SH-SY5Y (cell line): Measurements from ENCODE around the gene GALNT18.

Experiments
- GATA2 ChIP-seq: IDR thresholded peaks from 2 replicates; pipeline ENCODE4 v1.6.1; 2011; ENCODE audit warnings: mild to moderate bottlenecking, low read depth, low read length
- GATA3 ChIP-seq: IDR thresholded peaks from 2 replicates; pipeline ENCODE4 v1.6.1; 2011; ENCODE audit warnings: low read depth, mild to moderate bottlenecking, low read length, moderate library complexity

GALNT18 gene

DNA sequence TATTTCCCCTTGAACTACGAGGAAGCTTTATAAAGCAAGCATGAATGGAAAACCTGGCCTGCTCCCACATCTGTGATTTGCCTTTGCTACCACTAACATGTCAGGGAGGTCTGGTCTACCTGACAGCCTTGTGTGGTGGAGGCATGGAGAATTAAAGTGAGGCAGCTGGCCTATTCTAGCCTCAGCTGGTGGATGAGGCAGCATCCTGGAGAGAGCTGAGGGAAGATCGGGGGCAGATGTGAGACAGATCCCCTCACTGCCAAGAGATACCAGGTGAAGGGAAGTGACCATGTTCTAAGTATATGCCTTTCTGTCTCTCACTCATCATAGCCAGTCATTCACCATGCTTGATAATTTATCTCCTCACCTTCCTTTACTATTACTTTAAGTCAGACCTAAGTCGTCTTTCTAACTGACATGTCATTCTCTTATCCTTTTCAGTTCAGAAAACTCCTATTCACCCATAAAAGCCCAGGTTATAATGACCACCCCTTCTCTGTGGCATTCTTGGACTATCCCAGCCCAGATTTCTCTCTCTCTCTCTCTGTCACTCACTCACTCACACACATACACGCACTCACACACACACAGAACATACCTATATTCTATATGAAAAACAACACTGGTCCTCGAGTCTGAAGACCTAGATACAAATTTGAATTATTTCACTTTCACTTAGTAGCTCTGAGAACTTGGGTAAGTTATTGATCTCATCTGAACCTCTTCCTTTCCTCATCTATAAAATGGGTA, 359.5 kb downstream of the GALNT18 start:
- TF ChIP-seq GATA2 (no peak), GATA3 (no peak)

GRCh38 chr11:11261629-11262028, 360.2 kb downstream of the GALNT18 start:
- no peak for TF ChIP-seq GATA2
- TF ChIP-seq GATA3 = no peak

- TF ChIP-seq GATA3 = no peak
- no peak for TF ChIP-seq GATA2
Measured at GRCh38 chr11:11260903-11261302, 360.9 kb downstream of the GALNT18 start.

- no peak for TF ChIP-seq GATA2
- no peak for TF ChIP-seq GATA3
Measured at GRCh38 chr11:11253995-11254394, 367.8 kb downstream of the GALNT18 start.

GRCh38 chr11:11253497-11253896, 368.3 kb downstream of the GALNT18 start:
- no peak for TF ChIP-seq GATA2
- TF ChIP-seq GATA3 = no peak

- no peak for TF ChIP-seq GATA3
- TF ChIP-seq GATA2 = no peak
Measured at GRCh38 chr11:11252403-11252802, 369.4 kb downstream of the GALNT18 start.

GRCh38 chr11:11251394-11251970, 370.3 kb downstream of the GALNT18 start:
- TF ChIP-seq GATA2 (no peak), GATA3 (no peak)

DNA sequence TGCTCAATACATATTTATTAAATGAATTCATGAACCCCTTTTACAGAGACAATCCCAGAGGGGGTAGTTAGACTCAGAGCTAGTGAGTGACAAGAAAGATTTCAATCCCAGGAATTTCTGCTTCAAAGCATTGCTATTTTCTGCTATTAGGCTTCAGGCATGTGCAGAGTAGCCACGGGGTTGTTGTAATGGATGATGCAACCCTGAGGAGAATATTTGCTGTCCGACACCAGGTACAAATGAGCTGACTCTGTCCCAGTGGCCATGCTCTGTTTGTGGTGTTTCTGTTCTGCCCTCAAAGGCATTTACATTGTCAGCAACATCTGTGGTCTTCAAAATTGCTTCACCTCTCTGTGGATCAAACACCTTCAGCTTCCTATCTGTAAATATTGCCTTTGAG, 371.3 kb downstream of the GALNT18 start:
- TF ChIP-seq GATA2 (no peak), GATA3 (no peak)

GRCh38 chr11:11247576-11247975, 374.2 kb downstream of the GALNT18 start:
- TF ChIP-seq GATA3 (no peak), GATA2 (no peak)

DNA sequence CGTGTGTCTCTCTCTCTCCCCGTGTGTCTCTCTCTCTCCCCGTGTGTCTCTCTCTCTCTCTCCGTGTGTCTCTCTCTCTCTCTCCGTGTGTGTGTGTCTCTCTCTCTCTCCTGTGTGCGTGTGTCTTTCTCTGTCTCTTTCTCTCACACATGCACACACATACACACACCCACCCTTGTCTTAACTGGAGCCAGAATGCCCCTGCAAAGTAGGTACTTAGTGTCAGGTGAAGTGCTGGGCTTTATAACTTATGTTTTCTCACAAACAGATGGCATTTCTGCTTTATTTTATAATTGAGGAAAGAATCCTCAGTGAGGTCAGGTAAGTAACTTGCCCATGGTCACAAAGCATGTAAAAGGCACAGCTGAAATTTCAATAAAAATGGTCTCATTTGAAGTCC, 374.7 kb downstream of the GALNT18 start:
- TF ChIP-seq GATA2 (no peak), GATA3 (no peak)

- TF ChIP-seq GATA2 = no peak
- TF ChIP-seq GATA3 = no peak
Measured at GRCh38 chr11:11246166-11246565, 375.6 kb downstream of the GALNT18 start.

GRCh38 chr11:11245453-11245852, 376.4 kb downstream of the GALNT18 start:
- TF ChIP-seq GATA2 (no peak), GATA3 (no peak)

- no peak for TF ChIP-seq GATA2
- TF ChIP-seq GATA3 = no peak
Measured at GRCh38 chr11:11244470-11245080, 377.2 kb downstream of the GALNT18 start.

DNA sequence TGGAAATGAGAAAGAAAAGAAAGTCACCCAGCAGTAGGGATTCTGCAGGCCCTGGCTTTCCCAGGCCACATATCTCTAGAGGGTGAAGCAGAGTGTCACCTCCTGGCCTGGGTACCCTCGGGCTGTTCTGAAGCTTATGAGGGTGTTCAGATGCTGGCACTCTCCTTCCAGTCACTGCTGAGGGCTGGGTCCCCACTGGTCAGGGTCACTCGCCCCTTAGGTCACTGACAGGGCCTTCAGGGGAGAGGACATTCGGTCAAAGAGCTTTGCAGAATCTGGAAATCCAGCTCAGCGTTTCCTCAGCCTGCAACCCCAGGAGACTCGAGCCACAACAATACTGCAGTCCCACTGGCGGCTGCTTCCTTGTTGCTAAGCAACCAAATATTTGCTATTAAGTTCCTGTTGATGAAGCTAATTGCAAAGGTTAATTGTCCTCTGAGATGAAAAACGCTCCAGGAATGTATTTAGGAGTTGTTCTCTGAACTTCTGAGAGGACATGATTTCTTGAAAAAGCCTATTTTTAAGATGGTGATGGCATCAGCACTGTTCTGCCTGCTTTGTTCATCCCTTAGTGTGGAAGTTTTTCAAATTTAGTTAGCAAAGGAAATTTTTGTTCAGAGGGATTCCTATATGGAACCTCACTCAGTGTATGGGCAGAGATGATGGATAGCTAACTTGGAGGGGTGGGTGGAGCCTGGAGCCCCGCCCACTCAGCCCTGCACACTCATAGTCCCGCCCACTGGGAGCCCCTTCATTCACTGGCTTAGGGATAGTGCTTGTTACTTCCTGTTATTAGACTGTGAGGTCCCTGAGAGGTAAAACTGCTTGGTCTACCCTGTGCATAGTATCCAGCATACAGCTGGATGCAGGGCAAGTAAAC, 378.0 kb downstream of the GALNT18 start:
- TF ChIP-seq GATA3 (no peak), GATA2 (no peak)
